MV-4-11 (cell line): ENCODE data around the gene DACT2.
"Not testable (repeated sequence)": the region's sequence is repeated elsewhere in the genome, so short reads cannot be mapped to it uniquely, and the experiment has no call there.

Experiments used
- DNase-seq: peaks from one replicate; lab custom pipeline; 2025; lab: John Stamatoyannopoulos, UW

The DACT2 gene

DNA sequence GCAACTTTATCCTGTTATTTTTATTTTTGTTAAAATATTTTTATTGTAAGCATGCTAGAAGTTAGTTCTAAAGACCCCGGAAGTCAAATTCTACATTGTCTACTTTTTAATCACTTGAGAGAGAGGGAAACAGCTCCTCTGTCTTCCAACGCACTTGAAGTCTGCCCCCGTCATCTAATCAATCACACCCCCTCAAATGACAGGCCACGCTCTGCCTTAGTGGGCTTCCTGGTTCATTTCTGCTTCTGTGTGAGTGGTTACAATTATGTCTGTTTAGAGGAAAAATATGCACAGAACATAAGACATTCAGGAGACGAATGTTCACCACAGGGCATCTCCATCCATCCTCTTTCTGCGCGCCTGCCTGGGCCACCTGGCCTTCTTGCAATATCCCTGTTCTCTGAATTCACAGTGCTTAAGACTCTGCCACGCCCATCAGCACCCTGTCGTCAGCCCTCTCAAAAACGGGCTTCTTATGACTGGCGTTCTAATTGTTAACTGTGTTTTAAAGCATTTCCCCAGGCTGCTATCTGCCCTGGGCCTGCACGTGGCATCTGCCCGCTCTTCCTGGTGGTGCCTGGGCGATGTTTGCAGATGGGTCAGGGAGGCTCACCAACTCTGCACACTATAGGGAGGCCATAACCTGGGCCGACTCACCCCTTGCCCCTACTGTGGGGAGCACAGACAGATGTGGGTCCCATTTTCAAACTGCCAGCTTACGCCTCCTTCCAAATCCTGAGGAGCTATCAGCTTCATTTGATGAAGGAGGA, 15.4 kb downstream of the DACT2 start:
- DNase-seq = no peak

DNA sequence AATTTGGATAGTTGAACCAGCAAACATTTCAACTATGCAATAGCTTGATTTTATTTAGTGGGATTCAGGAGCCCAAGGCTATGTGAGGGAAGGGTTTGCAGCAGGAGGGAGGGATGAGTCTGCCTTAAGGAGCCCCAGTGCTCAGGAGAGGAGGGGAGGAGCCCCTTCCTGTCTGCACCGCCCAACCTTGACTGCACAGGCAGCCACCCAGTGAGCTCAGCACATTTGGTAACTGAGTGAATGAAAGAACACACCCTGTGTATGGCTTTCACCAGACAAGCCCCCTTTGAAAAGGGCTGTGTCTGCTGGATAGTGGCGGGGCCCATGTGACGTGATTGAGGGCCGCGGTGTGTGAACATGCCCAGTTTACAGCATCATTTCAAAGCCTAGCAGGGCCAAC, 17.0 kb downstream of the DACT2 start:
- DNase-seq = no peak

DNA sequence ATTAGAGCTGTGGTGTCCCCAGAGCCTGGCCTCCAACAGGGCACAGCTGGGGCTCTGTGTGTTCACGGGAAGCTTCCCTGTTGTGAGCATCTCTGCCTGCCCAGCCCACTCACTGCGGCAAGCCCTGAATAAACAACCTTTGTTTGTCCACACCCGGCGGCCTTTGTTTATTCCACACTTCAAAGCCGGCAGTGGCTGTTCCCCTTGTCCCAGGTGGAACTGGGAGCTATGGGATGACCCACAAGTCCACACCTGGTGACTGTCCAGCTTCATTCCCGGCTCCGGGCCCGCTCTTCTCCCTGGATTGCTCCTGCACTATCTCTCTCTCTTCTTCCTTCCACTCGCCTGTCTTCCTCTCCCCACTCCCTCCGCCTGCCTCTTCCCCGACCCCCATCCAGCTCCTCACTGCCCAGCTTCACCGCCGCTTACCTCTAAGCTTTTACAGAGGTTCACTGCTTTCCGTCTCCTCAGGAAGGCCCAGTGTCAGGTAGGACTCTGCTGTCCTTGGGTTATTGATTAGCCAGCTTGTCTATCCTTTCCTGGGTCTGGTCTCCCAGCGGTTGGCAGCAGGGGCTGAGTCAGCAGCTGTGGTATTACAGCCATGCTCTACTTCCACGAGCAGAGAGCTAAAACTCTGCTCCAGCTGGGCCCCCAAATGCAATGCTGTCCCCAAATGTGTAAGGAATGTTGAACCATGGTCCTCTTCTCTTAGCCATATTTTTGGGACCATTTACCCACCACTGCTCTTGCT, 17.8 kb downstream of the DACT2 start:
- no peak for DNase-seq

DNA sequence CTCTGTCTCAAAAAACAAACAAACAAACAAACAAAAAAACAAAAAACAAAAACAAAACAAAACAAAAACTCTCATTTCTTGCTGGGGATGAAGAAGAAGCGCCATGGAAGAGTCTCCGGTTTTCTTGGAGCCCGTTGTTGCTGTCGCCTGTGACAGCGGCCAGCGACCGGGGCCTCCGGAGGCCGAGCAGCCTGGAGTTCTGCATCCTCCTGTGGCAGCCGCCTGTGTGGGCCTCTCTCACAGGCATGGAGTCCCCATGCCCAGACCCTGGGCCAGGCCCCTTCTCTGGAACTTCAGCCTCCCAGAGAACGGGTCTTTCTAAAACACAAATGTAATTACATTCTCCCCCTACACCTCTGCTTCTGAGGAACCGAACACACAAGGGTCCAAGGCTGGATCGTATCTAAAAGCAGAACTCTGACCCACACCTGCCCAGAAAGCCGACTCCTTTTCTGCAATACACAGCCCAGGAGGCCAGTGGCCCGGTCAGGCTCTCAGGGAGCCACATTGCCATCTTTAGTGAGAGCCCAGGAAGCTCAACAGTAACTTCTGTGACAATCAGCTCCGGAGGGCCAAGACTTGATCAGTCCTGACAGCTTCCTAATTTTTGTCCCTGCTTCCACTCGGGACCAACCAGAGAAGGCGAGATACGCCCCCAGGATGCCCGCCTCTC, 18.5 kb downstream of the DACT2 start:
- DNase-seq = no peak

DNA sequence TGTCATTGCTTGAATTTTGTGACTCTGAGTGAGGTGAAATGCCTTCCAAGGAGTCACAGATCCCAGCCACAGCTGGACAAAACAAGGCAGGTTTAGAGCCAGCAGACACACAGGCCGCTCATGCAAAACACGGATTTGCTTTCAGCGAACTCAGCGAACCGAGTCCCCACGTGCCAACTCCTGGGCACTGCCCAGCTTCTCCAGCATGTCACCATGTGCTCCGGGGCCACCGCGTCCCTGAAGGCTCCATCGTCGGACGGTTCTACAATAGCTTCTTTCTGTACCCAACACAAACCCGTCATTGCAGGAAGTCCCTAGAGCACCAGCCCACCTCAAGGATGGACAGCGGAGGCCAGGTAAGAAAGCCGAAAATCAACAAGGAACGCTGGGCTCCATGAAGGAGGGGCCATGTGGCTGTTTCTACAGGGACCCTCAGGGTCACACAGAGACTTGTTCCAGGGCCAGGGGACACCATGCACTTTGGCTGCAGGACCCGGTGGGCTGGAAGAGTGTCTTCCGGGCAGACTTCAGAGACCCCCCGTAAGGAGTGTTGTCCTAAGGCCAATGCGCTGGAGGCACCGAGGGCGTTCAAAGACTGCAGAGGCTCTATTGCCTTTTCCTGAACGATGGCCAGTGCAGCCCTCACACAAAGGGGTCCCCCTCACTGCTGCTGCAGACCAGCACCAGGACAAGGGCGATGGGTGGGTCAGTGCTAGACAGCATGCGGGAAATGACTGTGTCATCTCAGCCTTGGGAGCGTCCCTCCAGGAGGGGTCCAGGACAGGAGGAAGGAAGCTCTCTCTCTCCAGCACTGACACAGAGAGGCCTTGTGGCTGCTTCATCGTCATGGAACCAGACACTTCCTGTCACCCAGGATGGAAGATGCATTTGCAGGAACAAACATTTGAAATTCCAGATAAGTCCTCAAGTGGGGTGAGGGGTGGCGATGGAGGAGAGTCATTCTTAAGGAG, 19.8 kb downstream of the DACT2 start:
- DNase-seq = no peak

DNA sequence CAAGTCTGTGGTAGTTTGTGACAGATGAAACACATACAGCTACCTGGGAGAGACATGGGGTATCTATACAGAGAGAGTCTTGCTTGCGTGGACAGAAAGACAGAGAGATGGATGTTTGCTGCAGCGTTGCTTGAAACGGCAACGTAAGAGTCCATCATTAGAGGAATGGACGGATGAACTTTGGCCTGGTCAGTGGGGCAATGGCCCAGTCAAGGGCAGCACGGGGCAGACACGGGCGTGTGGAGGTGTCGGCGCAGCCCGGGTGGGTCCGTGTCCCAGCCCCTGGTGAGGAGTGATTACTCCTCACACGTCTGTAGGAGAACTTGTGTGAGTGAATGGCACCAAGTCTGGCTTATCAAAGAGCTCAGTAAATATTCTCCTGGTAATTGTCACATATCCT, 21.9 kb downstream of the DACT2 start:
- no peak for DNase-seq

DNA sequence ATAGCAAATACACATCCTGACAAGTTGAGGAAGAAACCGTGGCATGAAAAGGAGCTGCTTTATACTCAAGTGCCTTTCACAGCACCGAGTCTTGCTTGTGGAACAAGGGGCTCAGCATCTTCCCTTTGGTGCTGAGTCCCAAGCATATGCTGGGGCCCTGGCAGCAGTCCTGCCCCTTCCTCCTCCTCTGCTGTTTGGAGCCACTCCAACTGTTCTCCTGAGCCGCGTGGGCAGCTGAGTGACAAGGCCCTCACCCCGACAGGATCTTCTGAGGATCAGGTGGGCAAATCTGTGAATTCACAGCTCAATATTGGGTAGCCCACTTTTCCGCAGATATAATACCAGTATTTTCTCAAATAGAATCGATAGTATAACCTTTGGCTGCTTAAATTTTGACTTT, 24.7 kb downstream of the DACT2 start:
- no peak for DNase-seq

DNA sequence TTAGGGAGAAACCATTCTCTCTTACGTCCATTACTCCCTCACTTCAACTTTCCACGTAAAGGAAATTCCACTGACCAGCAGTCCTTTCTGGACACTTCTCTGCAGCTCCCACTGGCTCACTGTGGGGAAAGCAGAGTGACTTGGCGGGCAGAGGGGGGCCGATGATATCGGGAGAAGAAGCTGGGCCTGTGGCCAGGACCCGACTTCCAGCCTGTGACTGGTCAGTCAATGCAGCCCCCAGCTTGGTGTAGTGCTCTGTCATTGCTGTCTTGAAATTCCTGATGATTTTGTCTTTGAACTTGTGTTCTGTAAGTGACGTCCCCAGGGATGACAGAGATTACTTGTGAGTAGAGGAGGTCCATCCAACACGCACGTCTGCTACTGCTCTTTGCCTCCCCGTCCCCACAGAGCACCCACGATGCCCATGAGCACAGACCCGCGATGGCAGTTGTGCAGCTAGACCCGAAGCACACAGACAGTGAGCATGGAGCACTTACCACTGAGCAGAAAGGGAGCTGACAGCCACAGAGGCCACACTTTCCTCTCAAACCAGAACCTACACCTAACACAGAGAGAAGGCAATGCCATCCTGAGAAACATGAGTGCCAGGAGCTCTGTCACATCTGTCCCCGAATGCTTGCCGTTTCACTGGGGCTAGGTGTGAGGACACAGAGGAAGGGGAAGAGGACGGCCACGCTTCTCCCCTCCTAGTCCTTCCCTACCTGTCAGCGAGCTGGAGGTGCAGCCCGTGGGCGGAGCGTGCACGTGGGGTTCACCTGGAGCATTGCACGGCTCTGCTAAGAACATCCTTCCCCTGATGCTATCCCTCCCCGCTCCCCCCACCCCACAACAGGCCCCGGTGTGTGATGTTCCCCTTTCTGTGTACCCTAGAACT, 25.7 kb downstream of the DACT2 start:
- no peak for DNase-seq

DNA sequence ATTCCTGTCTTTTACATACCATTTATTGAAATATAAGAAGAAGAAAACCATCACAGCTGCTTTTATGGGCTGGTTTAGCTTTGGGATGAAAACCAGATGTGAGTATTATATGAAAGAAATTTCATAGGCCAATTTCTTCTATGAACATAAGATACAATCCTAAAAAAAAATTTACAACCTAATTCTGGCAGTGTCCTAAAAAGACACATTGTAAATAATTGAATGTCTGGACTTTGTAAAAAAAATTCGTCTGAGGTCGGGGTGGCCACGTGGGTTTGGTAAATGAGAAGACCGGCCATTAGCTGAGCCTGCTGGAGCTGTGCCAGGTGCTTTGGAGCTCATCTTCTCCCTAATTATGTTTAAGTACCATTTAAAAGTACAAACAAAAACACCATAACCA, 26.8 kb downstream of the DACT2 start:
- no peak for DNase-seq

DNA sequence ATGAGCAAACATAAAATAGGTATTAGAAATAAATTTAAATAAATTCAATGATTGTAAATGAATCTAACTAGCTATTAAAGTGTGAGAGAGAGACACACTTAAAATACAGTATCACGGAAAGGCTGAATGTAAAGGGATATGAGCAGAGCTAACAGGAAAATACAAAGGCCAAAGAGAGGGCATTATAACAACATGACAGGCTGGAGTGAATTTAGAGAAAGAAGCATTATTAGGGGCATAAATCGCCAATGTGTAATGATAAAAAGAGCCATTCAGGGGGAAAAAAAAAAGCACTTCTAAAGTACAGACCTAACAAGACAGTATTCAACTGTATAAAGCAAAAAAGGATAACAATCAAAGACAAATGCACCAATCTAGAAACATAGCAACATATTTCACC, 28.1 kb downstream of the DACT2 start:
- no peak for DNase-seq

DNA sequence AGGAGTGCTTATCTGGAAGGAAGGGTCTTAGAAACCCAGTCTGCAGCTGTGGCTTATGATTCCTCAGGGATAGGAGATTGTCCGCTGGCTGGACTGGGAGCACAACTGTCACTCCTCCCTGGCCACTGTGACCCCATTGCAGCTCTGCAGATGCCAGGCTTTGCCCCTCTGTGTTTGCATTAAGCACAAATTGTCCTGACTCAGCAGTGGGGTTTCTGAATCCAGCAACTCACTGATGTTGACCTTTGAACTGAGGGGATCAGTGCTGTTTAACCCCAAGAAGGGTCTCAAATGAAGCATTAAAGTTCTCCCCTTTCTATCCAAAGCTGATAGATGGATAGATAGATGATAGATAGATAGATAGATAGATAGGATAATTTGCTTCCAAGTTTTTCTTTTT, 29.5 kb downstream of the DACT2 start:
- no peak for DNase-seq

DNA sequence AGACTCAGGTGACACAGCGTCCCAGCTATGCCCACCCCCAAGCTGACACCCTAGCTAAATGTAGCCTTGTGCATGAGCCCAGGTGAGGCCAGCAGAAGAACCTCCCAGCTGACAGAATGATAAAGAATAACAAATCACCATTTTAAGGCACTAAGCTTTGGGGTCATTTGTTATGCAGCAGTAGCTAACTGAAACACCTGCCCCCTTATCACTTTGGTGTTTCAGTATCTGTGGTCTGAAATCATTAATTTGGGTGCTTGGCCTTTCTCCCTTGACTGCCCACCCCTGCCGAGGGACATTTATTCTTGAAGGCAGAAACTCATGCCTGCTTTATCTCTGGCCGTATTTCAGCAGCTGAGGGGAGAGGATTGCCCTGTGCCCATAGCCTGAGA, 30.0 kb downstream of the DACT2 start:
- no peak for DNase-seq

DNA sequence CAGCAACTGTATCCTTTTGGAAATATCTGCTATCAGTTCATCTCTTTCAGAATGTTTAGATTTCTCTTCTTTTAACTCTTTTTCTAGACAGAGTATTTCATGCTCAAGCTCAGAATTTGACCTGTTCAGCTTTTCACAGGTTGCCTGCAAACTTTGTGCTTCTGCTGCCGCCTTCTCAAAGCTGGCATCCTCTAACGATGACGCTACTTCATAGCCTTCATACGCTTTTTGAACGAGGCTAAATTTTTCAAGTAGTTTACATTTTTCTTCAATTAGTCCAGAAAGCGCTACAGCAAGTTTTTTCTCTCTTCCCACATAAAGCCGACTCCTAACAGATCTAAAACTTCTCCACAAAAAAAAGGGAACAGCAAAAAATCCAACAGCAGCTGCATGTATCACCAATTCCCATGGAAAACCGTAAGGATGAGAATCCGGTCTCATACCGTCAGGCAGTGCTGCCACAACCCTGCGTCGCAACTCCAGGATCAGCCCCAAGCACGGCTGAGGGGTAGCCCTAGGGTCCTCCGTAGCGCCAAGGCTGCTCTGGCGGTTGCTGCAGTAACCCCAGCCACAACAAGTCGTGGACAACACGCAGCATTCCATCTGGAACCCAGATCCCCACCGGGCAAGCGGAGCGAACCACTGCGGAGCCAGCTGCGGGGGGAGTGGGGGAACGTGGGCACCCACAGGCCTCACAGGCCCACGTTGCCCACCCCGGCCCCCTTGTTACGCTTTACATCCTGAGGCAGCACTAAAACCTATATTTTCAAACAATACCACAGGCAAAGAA, 30.6 kb downstream of the DACT2 start:
- DNase-seq = no peak

DNA sequence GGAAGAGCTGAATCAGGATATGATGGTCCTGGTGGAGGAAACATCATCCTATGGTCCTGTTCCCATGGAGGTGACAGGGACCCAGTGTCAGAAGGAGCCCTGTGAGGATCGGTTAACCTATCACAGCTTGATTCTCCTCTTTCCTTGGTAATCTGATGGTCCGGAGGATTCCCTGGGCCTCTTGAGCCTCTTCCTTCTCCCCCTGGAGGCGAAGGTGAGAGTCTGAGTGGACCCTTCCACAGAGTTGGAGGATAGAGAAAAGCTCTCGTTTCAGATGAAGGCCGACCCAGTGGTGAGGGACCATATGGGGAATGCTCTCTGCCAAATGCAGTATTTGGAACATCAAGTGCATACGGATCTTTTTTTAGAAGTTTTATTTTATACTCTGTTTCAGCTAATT, 32.1 kb downstream of the DACT2 start:
- DNase-seq = not testable (repeated sequence)

DNA sequence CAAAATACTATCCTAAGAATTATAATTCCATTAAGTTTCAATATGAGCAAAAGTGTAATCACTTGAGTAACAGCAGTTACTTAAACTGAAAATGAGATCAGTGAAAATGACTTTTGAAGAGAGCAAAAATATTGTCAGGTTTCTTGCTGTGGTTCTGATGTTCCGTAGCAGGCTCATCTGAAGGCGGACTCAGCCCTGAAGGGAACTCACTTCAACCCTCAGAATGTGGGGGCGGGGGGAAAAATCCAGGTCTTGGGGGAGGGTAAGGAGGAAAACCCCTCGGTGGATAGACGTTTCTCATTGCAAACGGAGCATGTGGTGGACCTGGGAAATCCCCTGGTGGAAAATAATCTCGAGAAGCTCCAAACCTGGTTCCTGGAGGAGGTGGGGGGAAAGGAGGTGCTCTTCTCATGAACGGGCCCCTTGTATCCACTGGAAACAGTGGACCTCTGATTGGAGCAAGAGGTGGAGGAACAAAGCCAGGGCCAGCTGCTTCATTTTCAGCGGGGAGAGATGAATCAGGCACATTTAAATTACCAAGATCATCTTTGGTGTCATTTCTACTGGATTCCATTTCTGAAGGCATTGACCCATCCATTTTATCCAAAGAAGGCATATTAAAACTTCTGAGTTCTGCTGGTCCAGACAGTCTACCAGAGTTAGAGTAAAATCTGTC, 32.7 kb downstream of the DACT2 start:
- not testable (repeated sequence) for DNase-seq

DNA sequence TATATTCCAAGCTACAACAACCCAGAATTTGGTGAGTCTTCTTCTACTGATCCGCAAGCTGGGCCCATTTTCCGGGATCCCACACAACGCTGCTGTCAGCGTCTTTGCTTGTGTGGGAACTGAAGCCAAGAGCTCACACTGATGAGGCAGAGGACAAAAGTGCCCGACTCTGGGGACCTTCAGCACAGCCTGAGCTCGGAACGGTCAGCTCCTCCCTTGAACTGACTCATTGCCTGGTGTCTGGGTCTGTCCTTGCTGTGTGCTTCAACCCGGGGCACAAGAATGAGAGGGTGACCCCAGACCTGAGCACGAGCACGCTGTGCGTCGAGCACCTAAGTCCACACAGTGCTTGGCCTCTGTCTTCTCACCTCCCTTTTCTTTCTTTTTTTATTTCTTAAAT, 33.5 kb downstream of the DACT2 start:
- DNase-seq = no peak

DNA sequence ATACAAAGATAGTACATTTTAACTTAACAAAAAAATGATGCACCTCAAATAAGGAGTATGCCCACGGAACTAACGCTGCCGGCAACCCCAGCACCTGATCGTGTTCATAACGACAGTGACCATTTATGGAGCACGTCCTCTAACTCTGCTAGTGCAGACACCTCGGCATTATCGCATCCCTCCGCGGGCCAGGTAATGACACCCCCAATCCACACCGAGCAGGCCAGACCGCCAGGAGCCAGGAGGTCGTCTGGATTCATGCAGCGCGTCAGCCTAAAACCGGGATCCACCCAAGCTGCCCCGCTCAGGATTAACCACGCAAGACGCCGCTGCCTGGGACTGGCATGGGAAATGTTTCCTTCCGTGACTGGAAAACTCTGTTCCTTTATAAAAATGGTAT, 34.1 kb downstream of the DACT2 start:
- DNase-seq = no peak

DNA sequence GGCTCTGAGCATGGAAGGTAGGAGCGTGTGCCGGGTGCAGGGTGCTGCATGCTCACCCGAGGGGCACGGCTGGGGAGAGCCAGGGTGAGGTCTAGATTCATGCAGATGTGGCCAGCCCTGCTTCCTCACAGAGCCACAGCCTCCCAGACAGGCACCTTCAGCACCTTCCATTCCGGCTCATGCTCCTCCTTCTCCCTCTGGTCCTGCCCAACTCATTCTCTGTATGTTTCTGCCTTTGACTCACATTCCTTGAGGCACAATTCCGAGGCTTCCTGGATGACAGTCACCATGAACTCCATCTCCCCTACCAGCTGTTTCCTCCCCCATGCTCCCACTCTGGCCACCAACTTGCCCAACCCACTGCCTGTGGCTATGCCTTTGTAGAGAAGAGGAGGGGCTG, 35.4 kb downstream of the DACT2 start:
- no peak for DNase-seq

DNA sequence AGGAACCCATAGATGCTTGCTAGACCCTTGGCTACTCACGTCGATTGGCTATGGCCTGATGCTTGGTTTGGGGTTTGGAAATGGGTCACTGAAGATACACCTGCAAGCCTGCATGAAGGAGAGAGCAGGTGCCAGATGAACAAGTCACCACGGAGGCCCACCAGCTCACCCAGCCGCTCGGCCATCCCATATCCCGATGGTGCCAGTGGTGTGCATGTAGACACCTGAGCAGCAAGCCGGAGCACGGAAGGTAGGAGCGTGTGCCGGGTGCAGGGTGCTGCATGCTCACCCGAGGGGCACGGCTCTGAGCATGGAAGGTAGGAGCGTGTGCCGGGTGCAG, 35.9 kb downstream of the DACT2 start:
- no peak for DNase-seq
